ENCODE data around the gene TPSB2.
"Not testable (repeated sequence)": the region's sequence is repeated elsewhere in the genome, so short reads cannot be mapped to it uniquely, and the experiment has no call there.

GRCh38 chr16:1239575-1239974, 9.6 kb upstream of the TPSB2 start:
- TF ChIP-seq TOX (CRISPR knock-in tag; IDR thresholded peaks at IDR 0.05; ENCODE audit: borderline replicate concordance); ARNTL (CRISPR knock-in tag; IDR thresholded peaks at IDR 0.05; ENCODE audit: borderline replicate concordance, low read depth); PATZ1 (CRISPR knock-in tag; IDR thresholded peaks at IDR 0.05; ENCODE audit: borderline replicate concordance); BACH2 (CRISPR knock-in tag; IDR thresholded peaks at IDR 0.05; ENCODE audit: borderline replicate concordance); ZFP3 (CRISPR knock-in tag; IDR thresholded peaks at IDR 0.05); ZC3H10 (CRISPR knock-in tag; IDR thresholded peaks at IDR 0.05): not testable (repeated sequence)

All from SK-N-SH treated with all-trans-retinoic acid at 6 μM for 48 hours (cell line).